Endothelial cell (in vitro differentiated cells): Measurements from ENCODE around the gene CATSPERD. TPM values are rescaled to one million over a fixed set of nuclear protein-coding genes. Genes with fewer than 3 reads are reported as not detected.

Experiments used
- DNase-seq: peaks from one replicate; pipeline ENCODE4 v3.0.0; 2021; ENCODE audit warnings: low spot score
- H3K27ac Mint-ChIP-seq: one replicate; pipeline ENCODE4 v1.8.0; 2021; ENCODE audit warnings: mixed read lengths, inconsistent platforms; ENCODE audit not compliant: unreplicated experiment
- H3K27me3 Mint-ChIP-seq: one replicate; pipeline ENCODE4 v1.8.0; 2021; ENCODE audit warnings: mild to moderate bottlenecking, moderate library complexity, mixed read lengths, inconsistent platforms; ENCODE audit not compliant: unreplicated experiment
- H3K36me3 Mint-ChIP-seq: one replicate; pipeline ENCODE4 v1.8.0; 2021; ENCODE audit warnings: mild to moderate bottlenecking, low read depth, mixed read lengths, inconsistent platforms; ENCODE audit not compliant: unreplicated experiment
- H3K4me1 Mint-ChIP-seq: one replicate; pipeline ENCODE4 v1.8.0; 2021; ENCODE audit warnings: mild to moderate bottlenecking, mixed read lengths, inconsistent platforms; ENCODE audit not compliant: unreplicated experiment
- H3K4me3 Mint-ChIP-seq: one replicate; pipeline ENCODE4 v1.8.0; 2021; ENCODE audit warnings: mild to moderate bottlenecking, mixed read lengths, inconsistent platforms; ENCODE audit not compliant: unreplicated experiment
- H3K9me3 Mint-ChIP-seq: one replicate; pipeline ENCODE4 v1.8.0; 2021; ENCODE audit warnings: mixed read lengths, inconsistent platforms; ENCODE audit not compliant: unreplicated experiment
- CTCF ChIP-seq: fragments of 200-600 bp; sonication (generic); IDR thresholded peaks from one replicate; pipeline ENCODE4 v1.5.0; 2021; ENCODE audit warnings: antibody characterized with exemption; ENCODE audit not compliant: unreplicated experiment
- total RNA-seq: library from RNA; stranded (reverse); fragmentation: NEBNext Ultra II Directional; extraction: Animal tissue kit (Norgen Biotek cat#: 25700); gene quantifications from one replicate; pipeline ENCODE4 v1.2.1, GENCODE V29; 2021; ENCODE audit not compliant: unreplicated experiment

CATSPERD gene
- total RNA-seq, 1 donor from 2014 or later, result not detected

DNA sequence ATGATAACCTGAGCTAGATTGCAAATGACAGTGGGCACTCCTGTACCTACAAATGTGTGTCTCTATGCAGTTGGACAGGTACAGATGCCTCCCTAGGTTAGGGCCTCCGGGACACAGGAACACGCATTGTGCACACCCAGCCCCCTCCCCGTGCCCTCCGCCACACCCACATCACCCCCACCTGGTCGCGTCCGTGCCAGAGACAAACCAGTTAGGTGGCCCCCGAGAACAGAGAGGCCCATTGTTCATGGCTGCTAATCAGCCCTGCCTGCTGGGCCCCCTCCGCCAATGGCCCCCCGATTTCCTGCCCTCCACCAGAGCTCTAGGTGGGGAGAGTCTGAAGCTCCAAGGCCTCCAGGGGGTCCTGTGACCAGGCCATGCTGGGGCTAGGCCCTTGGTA is 98.2 kb downstream of the CATSPERD start:
- no peak overlapping the region for H3K27ac Mint-ChIP-seq

DNA sequence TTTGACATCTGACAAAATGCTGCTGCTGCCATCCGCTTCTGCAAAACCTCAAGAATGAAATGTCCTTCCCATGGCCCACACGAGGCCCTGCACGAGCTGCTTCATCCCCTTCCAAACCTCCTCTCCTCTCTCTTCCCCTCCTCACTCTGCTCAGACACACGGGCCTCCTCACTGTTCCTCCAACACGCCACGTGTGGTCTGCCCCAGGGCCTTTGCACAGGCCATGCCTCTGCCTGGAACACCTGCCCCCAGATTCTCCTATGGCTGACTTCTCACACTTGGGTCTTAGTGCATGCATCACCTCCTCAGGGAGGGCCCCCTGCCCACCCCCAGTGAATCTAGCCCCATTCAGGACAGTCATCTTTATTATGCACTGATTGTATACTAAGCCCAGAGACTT is 100.3 kb downstream of the CATSPERD start:
- peaks cover 7% of the 10 kb centered on the region for H3K27me3 Mint-ChIP-seq
- no peak for TF ChIP-seq CTCF
- H3K27ac Mint-ChIP-seq, result no peak overlapping the region
- no peak for DNase-seq
- no peaks in the 10 kb centered on the region for H3K36me3 Mint-ChIP-seq
- no peaks in the 10 kb centered on the region for H3K9me3 Mint-ChIP-seq
- H3K4me1 Mint-ChIP-seq, result peaks cover 3% of the 10 kb centered on the region
- H3K4me3 Mint-ChIP-seq, result no peak overlapping the region

More for the DNA sequence above, 98.2 kb downstream of the CATSPERD start:
- no peak for DNase-seq
- no peaks in the 10 kb centered on the region for H3K9me3 Mint-ChIP-seq
- no peaks in the 10 kb centered on the region for H3K36me3 Mint-ChIP-seq
- H3K4me3 Mint-ChIP-seq, result no peak overlapping the region
- H3K27me3 Mint-ChIP-seq, result peaks cover 8% of the 10 kb centered on the region
- H3K4me1 Mint-ChIP-seq, result peaks cover 3% of the 10 kb centered on the region
- TF ChIP-seq CTCF, result no peak

- Mint-ChIP-seq H3K27me3 (peaks cover 5% of the 10 kb centered on the region), H3K27ac (no peak overlapping the region), H3K4me3 (no peak overlapping the region), H3K36me3 (no peaks in the 10 kb centered on the region), H3K9me3 (no peaks in the 10 kb centered on the region), H3K4me1 (peaks cover 2% of the 10 kb centered on the region)
- TF ChIP-seq CTCF, result no peak
- DNase-seq, result no peak
Observed at GRCh38 chr19:5821521-5822180, 101.2 kb downstream of the CATSPERD start.

DNA sequence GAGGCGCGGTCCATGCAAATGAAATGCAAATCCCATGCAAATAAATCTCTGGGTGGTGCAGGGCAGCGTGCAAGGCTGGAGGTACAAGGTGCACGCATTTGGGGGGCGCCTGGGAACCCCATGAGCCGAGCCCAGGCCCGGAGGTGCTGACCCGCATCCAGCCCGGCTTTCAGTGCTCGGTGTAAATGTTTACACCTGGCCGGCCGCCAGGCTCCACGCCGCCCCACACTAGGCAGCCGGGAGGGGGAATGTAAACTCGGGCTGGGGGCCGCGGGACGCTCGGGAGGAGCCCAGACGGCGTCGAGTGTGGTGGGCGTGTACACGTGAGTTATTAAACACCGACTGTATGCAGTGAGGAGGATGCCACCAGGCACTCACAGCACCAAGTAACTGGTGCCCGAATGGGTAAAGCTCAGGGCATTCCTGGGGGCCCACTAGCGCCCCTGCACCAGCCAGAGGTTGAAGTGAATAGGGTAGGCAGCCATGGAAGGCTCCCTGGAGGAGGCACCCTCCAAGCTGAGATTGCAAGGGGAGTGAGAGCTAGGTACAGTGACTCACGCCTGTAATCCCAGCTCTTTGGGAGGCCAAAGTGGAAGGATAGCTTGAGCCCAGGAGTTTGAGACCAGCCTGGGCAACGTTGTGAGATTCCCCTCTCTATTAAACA is 101.9 kb downstream of the CATSPERD start:
- Mint-ChIP-seq H3K27me3 (peaks cover 7% of the 10 kb centered on the region), H3K4me1 (no peaks in the 10 kb centered on the region), H3K27ac (no peak overlapping the region), H3K9me3 (no peaks in the 10 kb centered on the region), H3K4me3 (no peak overlapping the region), H3K36me3 (no peaks in the 10 kb centered on the region)
- no peak for DNase-seq
- no peak for TF ChIP-seq CTCF

GRCh38 chr19:5823579-5824281 is 103.3 kb downstream of the CATSPERD start:
- DNase-seq, result no peak

More at GRCh38 chr19:5823579-5824281, 103.3 kb downstream of the CATSPERD start:
- no peak for TF ChIP-seq CTCF
- H3K27me3 Mint-ChIP-seq, result peaks cover 9% of the 10 kb centered on the region
- no peak overlapping the region for H3K27ac Mint-ChIP-seq
- H3K9me3 Mint-ChIP-seq, result no peaks in the 10 kb centered on the region
- no peaks in the 10 kb centered on the region for H3K4me1 Mint-ChIP-seq
- H3K4me3 Mint-ChIP-seq, result no peak overlapping the region
- no peaks in the 10 kb centered on the region for H3K36me3 Mint-ChIP-seq
